ENCODE measurements around the gene FOCAD.
"Not testable (repeated sequence)": the region's sequence is repeated elsewhere in the genome, so short reads cannot be mapped to it uniquely, and the experiment has no call there.

FOCAD gene

DNA sequence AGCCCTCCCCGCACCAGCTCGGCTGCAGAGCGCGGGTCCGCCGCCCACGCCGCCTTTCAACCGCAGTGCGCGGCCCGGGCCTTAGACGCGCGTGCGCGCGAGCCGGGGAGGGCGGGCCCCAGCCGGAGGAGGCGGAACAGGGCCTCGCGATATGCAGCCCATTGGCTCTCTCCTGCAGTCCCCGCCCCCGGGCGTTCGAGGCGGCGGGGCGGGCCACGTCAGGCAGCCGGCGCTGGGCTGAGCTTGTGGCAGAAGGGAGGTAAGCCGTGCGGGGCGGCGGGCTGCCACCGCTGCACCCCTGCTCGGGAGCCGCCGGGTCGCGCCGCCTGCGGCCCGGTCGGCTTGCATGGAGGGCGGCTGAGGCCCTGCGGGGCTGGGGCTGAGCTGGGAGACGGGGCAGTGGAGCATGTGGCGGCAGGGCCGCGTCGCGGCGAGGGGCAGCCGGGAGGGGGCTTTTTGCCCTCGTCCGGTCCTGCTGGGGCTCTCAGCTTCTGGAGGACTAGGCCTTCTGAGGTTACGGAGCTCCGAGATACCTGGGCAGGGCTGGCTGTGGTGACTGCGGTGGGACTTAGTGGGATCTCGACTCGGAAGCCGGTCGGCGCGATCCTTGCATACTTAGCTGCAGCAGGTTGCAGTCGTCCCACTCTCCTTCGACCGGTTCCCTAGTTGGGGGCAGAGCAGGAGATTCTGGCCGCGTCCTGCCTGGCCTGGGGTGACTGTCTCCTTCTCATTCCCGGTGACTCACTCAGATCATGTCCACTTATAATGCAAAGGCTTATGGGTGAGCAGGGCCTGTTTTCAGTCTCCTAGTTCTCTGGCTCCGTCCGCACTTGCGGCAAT, at the start of gene FOCAD:
TSS of gene FOCAD (plus strand) at position 225 of the 840 bp plus-strand sequence. CDS start 31,095 bp downstream, outside the sequence.
- DNase-seq, result peak; percentile 93

DNA sequence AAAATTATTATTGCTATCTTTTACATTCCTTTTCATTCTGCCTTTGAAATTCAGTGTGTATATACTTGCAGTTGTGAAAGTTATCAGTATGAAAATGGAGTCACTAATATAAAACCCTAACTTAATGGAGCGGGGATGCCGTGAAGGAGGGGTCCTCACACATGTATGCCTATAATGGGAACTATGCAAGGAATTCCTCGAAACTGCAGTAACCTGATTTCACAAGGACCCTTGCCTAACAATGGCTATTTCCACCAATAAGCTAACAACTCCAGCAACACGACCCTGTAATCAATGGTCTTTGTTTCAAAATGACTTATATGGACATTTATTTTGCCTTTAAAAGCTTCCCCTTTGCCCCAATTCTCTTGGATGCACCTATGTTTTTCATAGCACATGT, 49.2 kb upstream of the FOCAD start:
- no peak for DNase-seq

DNA sequence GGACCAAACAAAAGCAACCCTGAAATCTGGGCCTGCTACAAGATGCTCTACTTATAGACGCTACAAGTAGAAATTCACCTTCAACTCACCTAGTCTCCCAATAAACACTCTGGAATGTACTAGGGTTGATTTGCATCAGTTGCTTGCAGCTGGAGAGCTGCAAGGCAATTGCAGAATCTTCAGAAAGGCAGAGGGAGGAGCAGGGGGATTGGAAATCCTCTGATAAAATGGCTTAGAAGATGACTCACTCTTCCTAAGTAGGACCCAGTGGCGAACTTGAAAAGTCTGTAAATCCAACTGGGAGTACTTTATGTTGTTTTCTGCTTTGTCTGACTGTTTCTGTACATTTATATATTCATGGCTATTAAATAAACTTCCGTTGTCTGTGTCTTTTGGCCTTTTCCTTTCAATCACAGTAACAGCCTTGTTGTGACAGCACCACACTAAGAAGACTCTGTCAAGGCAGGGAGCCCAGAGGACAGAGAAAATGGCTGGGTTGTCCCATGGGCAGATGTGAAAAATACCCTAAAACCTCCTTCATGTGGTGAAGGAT, 47.1 kb upstream of the FOCAD start:
- DNase-seq, result no peak

DNA sequence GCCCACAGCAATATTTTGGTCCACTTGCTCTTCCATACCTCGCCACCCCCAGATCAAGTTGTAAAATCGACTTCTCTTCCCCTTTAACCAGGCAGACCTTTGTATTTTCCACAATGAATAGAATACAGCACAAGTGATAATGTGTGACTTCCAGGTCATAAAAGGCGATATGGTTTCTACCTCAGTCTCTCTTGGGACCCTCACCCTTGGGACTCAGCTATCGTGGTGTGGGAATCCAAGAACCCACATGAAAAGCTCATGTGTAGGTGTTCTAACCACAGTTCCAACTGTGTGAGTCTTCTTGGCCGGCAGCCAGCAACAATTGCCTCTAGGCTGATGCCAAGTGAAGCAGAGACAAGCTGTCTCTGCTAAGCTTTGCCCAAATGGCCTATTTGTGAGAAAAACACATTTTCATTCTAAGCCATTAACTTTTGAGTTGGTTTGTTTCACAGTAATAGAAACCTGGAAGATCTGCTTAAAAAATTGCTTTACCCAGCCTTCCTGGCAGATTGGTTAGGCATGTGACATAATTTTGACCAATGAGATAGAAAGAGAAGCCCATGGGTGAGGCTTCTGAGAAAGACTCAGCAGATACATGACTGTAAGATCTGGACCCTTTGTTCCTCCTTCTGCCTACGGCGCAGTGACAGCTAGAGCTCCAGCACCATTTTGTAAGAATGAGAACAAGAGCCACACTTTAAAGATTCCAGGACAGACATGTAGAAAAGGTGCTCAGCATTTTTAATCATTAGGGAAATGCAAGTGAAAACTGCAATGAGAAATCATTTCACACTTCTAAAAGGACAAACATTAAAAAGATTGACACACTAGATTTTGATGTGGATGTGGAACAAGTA, 43.5 kb upstream of the FOCAD start:
- DNase-seq, result peak; percentile 73

GRCh38 chr9:20642045-20642444, 42.0 kb upstream of the FOCAD start:
- DNase-seq, result no peak

- no peak for DNase-seq
Measured at GRCh38 chr9:20643660-20644059, 40.4 kb upstream of the FOCAD start.

GRCh38 chr9:20646656-20647055, 37.4 kb upstream of the FOCAD start:
- DNase-seq, result no peak

GRCh38 chr9:20649381-20649780, 34.7 kb upstream of the FOCAD start:
- no peak for DNase-seq

DNA sequence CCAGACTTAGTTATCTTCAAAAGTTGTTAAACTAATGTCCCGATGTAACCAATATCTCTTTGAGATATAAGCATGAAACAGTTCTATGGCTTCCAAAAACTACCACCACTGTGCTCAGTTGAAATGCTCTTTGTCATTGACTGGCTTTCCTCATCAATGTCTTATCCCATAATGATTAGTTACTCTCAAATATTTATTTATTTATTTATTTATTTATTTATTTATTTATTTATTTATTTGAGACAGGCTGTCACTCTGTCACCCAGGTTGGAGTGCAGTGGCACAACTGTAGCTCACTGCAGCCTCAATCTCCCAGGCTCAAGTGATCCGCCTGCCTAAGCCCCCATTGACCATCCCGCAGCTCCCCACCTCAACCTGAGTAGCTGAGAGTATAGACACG, 33.7 kb upstream of the FOCAD start:
- DNase-seq, result no peak

DNA sequence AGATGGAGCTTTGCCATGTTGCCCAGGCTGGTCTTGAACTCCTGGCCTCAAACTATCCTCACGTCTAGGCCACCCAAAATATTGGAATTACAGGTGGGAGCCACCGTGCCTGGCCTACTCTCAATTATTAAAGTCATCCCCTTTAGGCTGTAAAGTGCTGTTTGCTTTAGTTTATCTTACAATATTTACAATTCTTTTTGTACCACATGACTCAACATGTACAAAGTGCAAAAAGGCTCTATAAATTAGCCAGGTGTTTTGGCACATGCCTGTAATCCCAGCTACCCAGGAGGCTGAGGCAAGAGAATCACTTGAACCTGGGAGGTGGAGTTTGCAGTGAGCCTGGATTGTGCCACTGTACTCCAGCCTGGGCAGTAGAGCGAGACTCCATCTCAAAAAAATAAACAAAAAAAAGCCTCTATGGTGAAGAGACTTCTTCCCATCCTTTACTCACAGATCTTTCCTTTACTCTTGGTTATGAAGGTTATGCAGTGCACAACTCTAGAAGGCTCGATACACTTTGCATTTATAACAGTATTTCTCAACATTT, 33.2 kb upstream of the FOCAD start:
- DNase-seq, result no peak

GRCh38 chr9:20651939-20652338, 32.1 kb upstream of the FOCAD start:
- DNase-seq, result no peak

GRCh38 chr9:20658246-20658667, 25.8 kb upstream of the FOCAD start:
- DNase-seq, result peak; percentile 30

DNA sequence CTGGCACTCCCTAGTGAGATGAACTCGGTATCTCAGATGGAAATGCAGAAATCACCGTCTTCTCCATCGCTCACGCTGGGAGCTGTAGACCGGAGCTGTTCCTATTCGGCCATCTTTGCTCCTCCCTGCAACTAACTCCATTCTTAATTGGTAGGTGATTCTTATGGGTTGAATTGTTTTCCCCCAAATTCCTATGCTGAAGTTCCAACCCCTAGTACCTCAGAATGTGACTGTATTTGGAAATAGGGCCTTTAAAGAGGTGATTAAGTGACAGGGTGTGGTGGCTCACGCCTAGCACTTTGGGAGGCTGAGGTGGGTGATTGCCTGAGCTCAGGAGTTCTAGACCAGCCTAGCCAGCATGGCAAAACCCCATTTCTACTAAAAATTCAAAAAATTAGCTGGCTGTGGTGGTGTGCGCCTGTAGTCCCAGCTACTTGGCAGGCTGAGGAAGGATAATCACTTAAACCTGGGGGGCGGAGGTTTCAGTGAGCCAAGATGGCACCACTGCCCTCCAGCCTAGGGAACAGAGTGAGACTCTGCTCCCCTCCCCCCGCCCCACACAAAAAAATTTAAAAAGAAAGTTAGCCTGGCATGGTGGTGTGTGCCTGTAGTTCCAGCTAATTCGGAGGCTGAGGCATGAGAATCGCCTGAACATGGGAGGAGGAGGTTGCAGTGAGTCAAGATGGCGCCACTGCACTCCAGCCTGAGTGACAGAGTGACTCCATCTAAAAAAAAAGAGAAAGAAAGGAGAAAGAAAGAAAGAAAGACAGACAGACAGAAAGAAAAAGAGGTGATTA, 25.2 kb upstream of the FOCAD start:
- no peak for DNase-seq

DNA sequence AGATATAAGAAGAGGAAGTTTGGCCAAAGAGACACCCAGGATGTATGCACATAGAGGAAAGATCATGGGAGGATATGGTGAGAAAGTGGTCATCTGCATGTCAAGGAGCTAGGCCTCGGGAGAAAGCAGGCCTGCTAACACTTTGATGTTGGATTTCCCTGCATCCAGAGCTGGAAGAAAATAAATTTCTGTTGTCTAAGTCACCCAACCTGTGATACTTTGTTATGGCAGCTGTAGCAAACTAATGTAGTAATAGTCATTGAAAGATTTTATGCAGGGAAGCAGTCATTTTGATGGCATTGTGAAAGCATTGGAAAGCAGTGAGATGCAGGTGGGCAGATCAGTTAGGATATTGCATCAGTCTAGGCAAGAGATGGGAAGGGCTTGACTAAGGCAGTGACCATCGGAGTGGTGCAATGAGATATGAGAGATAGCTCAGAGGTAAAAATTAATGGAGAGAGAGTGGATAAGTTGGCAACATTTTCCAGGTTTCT, 24.5 kb upstream of the FOCAD start:
- no peak for DNase-seq

- no peak for DNase-seq
Measured at GRCh38 chr9:20662156-20662555, 21.9 kb upstream of the FOCAD start.

- no peak for DNase-seq
Measured at GRCh38 chr9:20663133-20663532, 20.9 kb upstream of the FOCAD start.

DNA sequence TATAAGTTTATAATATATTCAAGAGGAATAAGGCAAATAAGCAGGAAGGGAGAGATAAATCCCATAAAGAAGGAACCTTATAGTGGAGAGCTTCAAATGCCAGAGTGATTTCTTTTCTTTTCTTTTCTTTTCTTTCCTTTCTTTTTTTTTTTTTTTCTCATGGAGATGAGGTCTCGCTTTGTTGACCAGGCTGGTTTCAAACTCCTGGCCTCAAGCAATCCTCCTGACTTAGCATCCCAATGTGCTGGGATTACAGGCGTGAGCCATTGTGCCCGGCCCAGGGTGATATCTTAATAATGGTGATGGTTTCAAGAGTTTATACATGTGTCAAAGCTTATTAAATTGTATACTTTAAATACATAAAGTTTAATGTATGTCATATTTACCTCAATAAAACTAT, 19.6 kb upstream of the FOCAD start:
- DNase-seq, result no peak

DNA sequence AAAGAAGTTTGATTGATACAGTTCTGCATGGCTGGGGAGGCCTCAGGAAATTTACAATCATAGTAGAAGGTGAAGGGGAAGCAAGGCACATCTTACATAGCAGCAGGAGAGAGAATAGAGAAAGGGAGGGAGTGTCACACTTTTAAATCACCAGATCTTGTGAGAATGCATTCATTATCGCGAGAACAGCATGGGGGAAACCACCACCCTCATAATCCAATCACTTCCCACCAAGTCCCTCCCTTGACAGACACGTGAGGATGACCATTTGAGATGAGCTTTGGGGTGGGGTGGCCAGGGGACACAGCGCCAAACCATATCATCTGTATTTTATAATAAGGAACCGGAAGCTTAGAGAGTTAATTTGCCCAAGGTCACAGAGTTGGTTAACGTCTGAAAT, 13.7 kb upstream of the FOCAD start:
- no peak for DNase-seq

- DNase-seq, result no peak
Measured at GRCh38 chr9:20671635-20672034, 12.4 kb upstream of the FOCAD start.

GRCh38 chr9:20673537-20673936, 10.5 kb upstream of the FOCAD start:
- DNase-seq, result not testable (repeated sequence)

DNA sequence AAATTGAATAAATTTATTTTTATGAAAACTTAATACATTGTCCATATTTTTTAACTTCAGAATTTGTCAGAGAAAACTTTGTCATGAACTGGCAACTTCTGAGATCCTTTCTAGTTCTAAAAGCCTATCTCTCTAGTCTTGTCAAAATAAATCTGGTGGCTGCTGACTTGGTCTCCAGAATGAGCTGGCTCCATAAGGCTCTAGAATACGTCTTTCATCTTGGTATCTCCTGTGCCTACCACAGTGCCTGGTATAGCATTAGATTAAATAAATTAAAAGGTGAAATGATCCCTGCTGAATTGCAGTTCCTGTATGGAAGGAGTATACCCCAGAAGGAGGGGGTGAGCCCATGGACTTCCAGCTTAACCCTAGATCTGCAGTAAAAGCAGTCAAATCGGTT, 2.6 kb upstream of the FOCAD start:
- no peak for DNase-seq

DNA sequence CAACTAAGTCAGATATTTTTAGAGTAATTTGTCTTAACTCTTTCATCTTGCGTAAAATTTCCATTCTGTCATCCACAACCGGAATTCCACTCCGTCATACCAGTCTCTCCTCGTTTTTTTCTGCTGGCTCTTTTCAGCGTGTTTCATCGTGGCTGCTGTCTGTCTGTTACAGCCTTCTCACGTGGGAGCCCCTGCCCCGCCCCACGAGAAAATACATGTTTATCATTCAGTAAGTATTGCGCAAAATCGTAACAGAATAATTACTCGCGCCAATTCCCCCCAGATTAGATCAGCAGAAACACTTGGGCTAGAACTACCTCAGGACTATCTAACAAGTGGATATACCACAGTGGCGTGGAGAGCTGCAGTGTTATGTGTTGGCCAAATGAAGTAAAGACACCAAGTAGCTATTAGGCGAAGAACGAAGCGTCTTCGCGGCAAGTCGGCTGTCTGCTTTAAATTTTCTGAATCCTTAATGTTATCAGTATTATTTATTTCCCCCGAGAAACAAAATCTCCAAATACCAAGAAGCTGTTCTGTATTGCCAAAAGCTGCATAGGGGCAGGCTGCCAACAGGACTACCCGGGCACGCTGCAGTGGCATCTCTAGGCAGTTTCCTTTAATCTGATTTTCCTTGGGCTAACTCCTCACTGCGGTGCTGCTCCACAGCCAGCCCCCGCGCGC, 566 bp upstream of the FOCAD start:
- peak; percentile 44 for DNase-seq

Data from CD4-positive, alpha-beta T cell treated with Interleukin-4 for 4 hours (primary cell).